ENCODE results near the gene TBC1D16.

The TBC1D16 gene

GRCh38 chr17:79936641-79937381 is 98.9 kb downstream of the TBC1D16 start:
- no peak for DNase-seq

GRCh38 chr17:79936050-79936449 is 99.6 kb downstream of the TBC1D16 start:
- no peak for DNase-seq

- DNase-seq = no peak
These were observed 100.3 kb downstream of the TBC1D16 start for GRCh38 chr17:79935197-79935885.

- no peak for DNase-seq
These were observed 101.1 kb downstream of the TBC1D16 start for GRCh38 chr17:79934653-79934970.

GRCh38 chr17:79933863-79934652 is 101.6 kb downstream of the TBC1D16 start:
- DNase-seq = no peak

- no peak for DNase-seq
These were observed 103.0 kb downstream of the TBC1D16 start for GRCh38 chr17:79932451-79933306.

- no peak for DNase-seq
These were observed 103.8 kb downstream of the TBC1D16 start for GRCh38 chr17:79931817-79932309.

- DNase-seq = no peak
These were observed 104.5 kb downstream of the TBC1D16 start for GRCh38 chr17:79930877-79931816.

- no peak for DNase-seq
These were observed 105.4 kb downstream of the TBC1D16 start for GRCh38 chr17:79930062-79930876.

GRCh38 chr17:79929257-79930061 is 106.2 kb downstream of the TBC1D16 start:
- no peak for DNase-seq

GRCh38 chr17:79928502-79929256 is 107.0 kb downstream of the TBC1D16 start:
- DNase-seq = no peak

- no peak for DNase-seq
These were observed 107.8 kb downstream of the TBC1D16 start for GRCh38 chr17:79927688-79928501.

- no peak for DNase-seq
These were observed 108.5 kb downstream of the TBC1D16 start for GRCh38 chr17:79927136-79927661.

- DNase-seq = no peak
These were observed 109.0 kb downstream of the TBC1D16 start for GRCh38 chr17:79926605-79927135.

GRCh38 chr17:79926142-79926604 is 109.5 kb downstream of the TBC1D16 start:
- no peak for DNase-seq

- no peak for DNase-seq
These were observed 110.3 kb downstream of the TBC1D16 start for GRCh38 chr17:79925242-79925957.

GRCh38 chr17:79924639-79924976 is 111.1 kb downstream of the TBC1D16 start:
- DNase-seq = no peak

Data from NCI-H2081 treated with DMSO at 0.1 percent for 48 hours (cell line).